GM23248 (cell line): ENCODE results near the gene TNIK. TPM values are rescaled to one million over a fixed set of nuclear protein-coding genes. Genes with fewer than 3 reads are reported as not detected.

Experiments
- DNase-seq: peaks from one replicate; pipeline ENCODE4 v3.0.0-alpha.2; 2015
- H2AFZ ChIP-seq: fragments of 200-600 bp; sonication (generic); 2 replicates; pipeline ENCODE4 v1.6.1; 2016; ENCODE audit warnings: antibody characterized with exemption
- H3F3A ChIP-seq: fragments of 200-600 bp; sonication (generic); 2 replicates; pipeline ENCODE4 v1.6.1; 2016; ENCODE audit warnings: mild to moderate bottlenecking, antibody characterized with exemption, mixed run types; ENCODE audit not compliant: insufficient read depth
- H3K27ac ChIP-seq: fragments of 200-600 bp; sonication (generic); 2 replicates; pipeline ENCODE4 v1.5.1; 2016; ENCODE audit warnings: mild to moderate bottlenecking
- H3K27me3 ChIP-seq: fragments of 200-600 bp; sonication (generic); replicated peaks from 2 replicates; pipeline ENCODE4 v1.6.1; 2016; ENCODE audit warnings: mild to moderate bottlenecking; ENCODE audit not compliant: insufficient read depth
- H3K36me3 ChIP-seq: fragments of 200-600 bp; sonication (generic); 2 replicates; pipeline ENCODE4 v1.6.1; 2016; ENCODE audit warnings: low read depth, mild to moderate bottlenecking
- H3K4me1 ChIP-seq: fragments of 200-600 bp; sonication (generic); 2 replicates; pipeline ENCODE4 v1.6.1; 2016; ENCODE audit warnings: mild to moderate bottlenecking; ENCODE audit not compliant: insufficient read depth
- H3K4me2 ChIP-seq: fragments of 200-600 bp; sonication (generic); one replicate; pipeline ENCODE4 v1.6.1; 2016; ENCODE audit warnings: mild to moderate bottlenecking; ENCODE audit not compliant: unreplicated experiment
- H3K4me3 ChIP-seq: fragments of 200-600 bp; sonication (generic); 2 replicates; pipeline ENCODE4 v1.5.1; 2016; ENCODE audit warnings: mild to moderate bottlenecking
- H3K79me2 ChIP-seq: fragments of 200-600 bp; sonication (generic); 2 replicates; pipeline ENCODE4 v1.6.1; 2016; ENCODE audit warnings: mild to moderate bottlenecking; ENCODE audit not compliant: insufficient read depth
- H3K9ac ChIP-seq: fragments of 200-600 bp; sonication (generic); 2 replicates; pipeline ENCODE4 v1.6.1; 2016; ENCODE audit warnings: mild to moderate bottlenecking
- H3K9me2 ChIP-seq: fragments of 200-600 bp; sonication (generic); 2 replicates; pipeline ENCODE4 v1.6.1; 2016; ENCODE audit warnings: mixed run types, mild to moderate bottlenecking, moderate library complexity; ENCODE audit not compliant: insufficient read depth
- H3K9me3 ChIP-seq: fragments of 200-600 bp; sonication (generic); one replicate; pipeline ENCODE4 v1.6.1; 2017; ENCODE audit warnings: low read depth
- H4K20me1 ChIP-seq: fragments of 200-600 bp; sonication (generic); 2 replicates; pipeline ENCODE4 v1.6.0; 2016; ENCODE audit not compliant: insufficient read depth
- EZH2 ChIP-seq: fragments of 200-600 bp; sonication (generic); IDR thresholded peaks from 2 replicates; pipeline ENCODE4 v1.6.1; 2018; ENCODE audit warnings: antibody characterized with exemption, mild to moderate bottlenecking; ENCODE audit not compliant: insufficient read depth, poor library complexity, severe bottlenecking
- EZH2phosphoT487 ChIP-seq: fragments of 200-600 bp; sonication (generic); IDR thresholded peaks from 2 replicates; pipeline ENCODE4 v1.6.1; 2018; ENCODE audit warnings: antibody characterized with exemption, moderate library complexity, mild to moderate bottlenecking, low read depth; ENCODE audit not compliant: insufficient read depth
- WGBS, 2 experiments: methylation state at CpG; one replicate each; pipeline ENCODE4 v1.1.6; 2015 to 2017; ENCODE audit warnings: low lambda C conversion rate in 2 of 2, low coverage in 1 of 2; ENCODE audit errors: missing lambda C conversion rate in 2 of 2; 5-methylcytosine and 5-hydroxymethylcytosine counted together
- in situ Hi-C: fragments of 300-500 bp; cut with MboI; formaldehyde crosslinking; loops from 2 replicates; pipeline ENCODE4 v1.15.0; 2020
- polyA plus RNA-seq: library from polyadenylated mRNA; unstranded; fragments of >200 nt; fragmentation: Nextera tagmentation; extraction: Ambion mirVana; gene quantifications from 2 replicates; pipeline ENCODE4 v1.2.1, GENCODE V29; 2016
- total RNA-seq: library from RNA; depleted of rRNA; stranded (reverse); fragments of >200 nt; shearing (Covaris generic); gene quantifications from 2 replicates; pipeline ENCODE4 v1.2.3, GENCODE V29; 2014

Gene TNIK
- total and polyA plus RNA-seq, 2 experiments from 2014 or later: 0.80 to 2.3 TPM

- Histone ChIP-seq H3K27ac (peak overlapping the region; percentile 37), H3K79me2 (no peaks in the 10 kb centered on the region), H3K36me3 (no peaks in the 10 kb centered on the region), H3F3A (peaks cover 12% of the 10 kb centered on the region; the same call in 1 of the 2 replicates), H3K9me2 (no peaks in the 10 kb centered on the region), H3K4me1 (peaks cover 14% of the 10 kb centered on the region), H3K4me2 (peak overlapping the region; percentile 56), H2AFZ (no peak overlapping the region), H3K4me3 (no peak overlapping the region), H3K9me3 (no peaks in the 10 kb centered on the region), H4K20me1 (no peaks in the 10 kb centered on the region), H3K27me3 (no peaks in the 10 kb centered on the region), H3K9ac (no peak overlapping the region)
- WGBS, 2 experiments: 75 to 76% methylated on average over 3 of the region's 3 CpGs
- peak; percentile 83 for DNase-seq
- in situ Hi-C loops: no loop called here
- no peak for TF ChIP-seq EZH2
- TF ChIP-seq EZH2phosphoT487: no peak
Measured at GRCh38 chr3:171417813-171418212, 42.4 kb downstream of the TNIK start.

GRCh38 chr3:171417137-171417536, 43.1 kb downstream of the TNIK start:
- in situ Hi-C loops: no loop called here
- 90 to 96% methylated on average over 1 of the region's 1 CpG for WGBS, 2 experiments
- no peak overlapping the region for H3K9ac ChIP-seq
- no peak overlapping the region for H3K4me3 ChIP-seq
- no peaks in the 10 kb centered on the region for H4K20me1 ChIP-seq
- no peaks in the 10 kb centered on the region for H3K27me3 ChIP-seq
- DNase-seq: no peak
- H3K9me2 ChIP-seq: no peaks in the 10 kb centered on the region
- H3K4me1 ChIP-seq: peaks cover 14% of the 10 kb centered on the region
- H3K79me2 ChIP-seq: no peaks in the 10 kb centered on the region
- H3K9me3 ChIP-seq: no peaks in the 10 kb centered on the region
- H2AFZ ChIP-seq: no peak overlapping the region
- H3K27ac ChIP-seq: peak overlapping the region; percentile 37; the same call in 1 of the 2 replicates
- no peaks in the 10 kb centered on the region for H3K36me3 ChIP-seq
- TF ChIP-seq EZH2: no peak
- TF ChIP-seq EZH2phosphoT487: no peak
- H3K4me2 ChIP-seq: peak overlapping the region; percentile 56
- H3F3A ChIP-seq: peaks cover 12% of the 10 kb centered on the region; the same call in 1 of the 2 replicates

GRCh38 chr3:171416666-171417065, 43.5 kb downstream of the TNIK start:
- no peak overlapping the region for H3K4me3 ChIP-seq
- no peaks in the 10 kb centered on the region for H3K36me3 ChIP-seq
- H3K9me3 ChIP-seq: no peaks in the 10 kb centered on the region
- no peak overlapping the region for H3K4me2 ChIP-seq
- no peaks in the 10 kb centered on the region for H3K27me3 ChIP-seq
- no peaks in the 10 kb centered on the region for H4K20me1 ChIP-seq
- H2AFZ ChIP-seq: no peak overlapping the region
- peaks cover 12% of the 10 kb centered on the region; the same call in 1 of the 2 replicates for H3F3A ChIP-seq
- H3K4me1 ChIP-seq: peaks cover 14% of the 10 kb centered on the region
- no peak for DNase-seq
- 94 to 95% methylated on average over 2 of the region's 2 CpGs for WGBS, 2 experiments
- H3K27ac ChIP-seq: no peak overlapping the region
- H3K79me2 ChIP-seq: no peaks in the 10 kb centered on the region
- H3K9ac ChIP-seq: no peak overlapping the region
- in situ Hi-C loops: no loop called here
- TF ChIP-seq EZH2phosphoT487: no peak
- TF ChIP-seq EZH2: no peak
- no peaks in the 10 kb centered on the region for H3K9me2 ChIP-seq

- Histone ChIP-seq H3K27me3 (no peaks in the 10 kb centered on the region), H3K36me3 (no peaks in the 10 kb centered on the region), H4K20me1 (no peaks in the 10 kb centered on the region), H3F3A (peaks cover 12% of the 10 kb centered on the region; the same call in 1 of the 2 replicates), H3K9ac (no peak overlapping the region), H3K9me3 (no peaks in the 10 kb centered on the region), H3K4me1 (peaks cover 14% of the 10 kb centered on the region), H3K27ac (no peak overlapping the region), H3K4me2 (no peak overlapping the region), H3K9me2 (no peaks in the 10 kb centered on the region), H3K4me3 (no peak overlapping the region), H2AFZ (no peak overlapping the region), H3K79me2 (no peaks in the 10 kb centered on the region)
- no peak for TF ChIP-seq EZH2
- no peak for TF ChIP-seq EZH2phosphoT487
- in situ Hi-C loops: no loop called here
- no peak for DNase-seq
- WGBS, 2 experiments: 88 to 91% methylated on average over 5 of the region's 5 CpGs
Measured at GRCh38 chr3:171416061-171416460, 44.1 kb downstream of the TNIK start.

DNA sequence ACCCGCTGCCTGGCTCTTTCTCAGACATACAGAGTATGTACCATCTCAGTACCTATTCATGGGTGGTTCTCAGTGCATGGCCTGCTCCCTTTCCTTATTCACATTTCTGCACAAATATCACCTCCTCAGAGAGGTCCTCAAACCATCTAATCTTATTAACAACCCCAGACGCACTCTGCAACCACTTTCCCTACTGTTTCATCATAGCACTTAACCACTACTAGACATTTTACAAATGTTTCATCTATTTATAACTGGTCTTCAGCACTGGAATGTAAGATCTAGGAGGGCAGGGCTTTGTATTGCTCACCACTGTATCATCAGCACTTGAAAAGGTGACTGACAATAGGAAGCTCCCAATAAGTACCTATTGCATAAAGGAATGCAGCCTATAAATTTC, 45.1 kb downstream of the TNIK start:
- in situ Hi-C loops: no loop called here
- no peak overlapping the region for H3K27ac ChIP-seq
- no peaks in the 10 kb centered on the region for H3K36me3 ChIP-seq
- peaks cover 12% of the 10 kb centered on the region; the same call in 1 of the 2 replicates for H3F3A ChIP-seq
- whole genome bisulfite sequencing, 2 experiments: 73 to 75% methylated on average over 2 of the region's 2 CpGs
- TF ChIP-seq EZH2 (no peak), EZH2phosphoT487 (no peak)
- H2AFZ ChIP-seq: no peak overlapping the region
- peak; percentile 43 for DNase-seq
- no peaks in the 10 kb centered on the region for H3K79me2 ChIP-seq
- no peaks in the 10 kb centered on the region for H3K9me2 ChIP-seq
- no peaks in the 10 kb centered on the region for H3K27me3 ChIP-seq
- no peaks in the 10 kb centered on the region for H3K9me3 ChIP-seq
- no peak overlapping the region for H3K9ac ChIP-seq
- no peak overlapping the region for H3K4me3 ChIP-seq
- no peak overlapping the region for H3K4me2 ChIP-seq
- H4K20me1 ChIP-seq: no peaks in the 10 kb centered on the region
- peaks cover 14% of the 10 kb centered on the region for H3K4me1 ChIP-seq
